K562 (cell line): ENCODE results near the gene CHRDL2. TPM values are rescaled to one million over a fixed set of nuclear protein-coding genes. Genes with fewer than 3 reads are reported as not detected.

Experiments used
- ATAC-seq: fragments of 200-7000 bp; cut with Tn5 transposase; 3 replicates; pipeline ENCODE4 v1.9.1; 2020; ENCODE audit warnings: moderate library complexity
- BruUV-seq: library from RNA; stranded (reverse); fragments of 400-500 nt; replicated peaks from 2 replicates; lab custom pipeline; 2021; lab: Mats Ljungman, UMichigan
- CTCF ChIA-PET: fragments of 300-600 bp; formaldehyde crosslinking; extraction: SDS; loops from one replicate; lab custom pipeline; 2021; ENCODE audit warnings: low intra/inter-chr PET ratio; lab: Yijun Ruan, JAX
- POLR2A ChIA-PET: fragments of 300-600, 350-650 bp; sonication (Branson Sonifier 250); formaldehyde crosslinking; extraction: SDS; loops from one replicate; lab custom pipeline; 2021; ENCODE audit warnings: antibody characterized with exemption, inconsistent platforms; lab: Yijun Ruan, JAX
- DNase-seq, 4 experiments: peaks; one replicate each; pipeline versions ENCODE4 v3.0.0 to v3.0.0-alpha.2; 2011 to 2018; ENCODE audit warnings: low spot score in 3 of 4, mixed read lengths in 3 of 4; ENCODE audit errors: extremely low read depth in 1 of 4
- FAIRE-seq: peaks from 2 replicates; lab custom pipeline; 2011; peaks lifted over from hg19 to GRCh38; lab: Jason Lieb, UNC
- H2AFZ ChIP-seq: 2 replicates; pipeline ENCODE4 v1.6.0; 2011; ENCODE audit warnings: low read depth, low read length, control low read depth, inconsistent platforms
- H3K27ac ChIP-seq: fragments of 200-600 bp; 3 replicates; pipeline ENCODE4 v1.8.0; 2011; ENCODE audit warnings: low read depth, mild to moderate bottlenecking, control low read depth, inconsistent platforms, low read length, moderate library complexity, mixed read lengths; ENCODE audit errors: extremely low read depth
- H3K27me3 ChIP-seq, 2 experiments: fragments of 300-600 bp in 1 of 2; 2 replicates in 1 of 2; 3 replicates in 1 of 2; pipeline versions ENCODE4 v1.6.0 to v1.8.0; 2011; ENCODE audit warnings: inconsistent platforms in 2 of 2, low read length in 2 of 2, mild to moderate bottlenecking in 1 of 2, mixed read lengths in 1 of 2, moderate library complexity in 1 of 2; ENCODE audit not compliant: control insufficient read depth in 2 of 2, insufficient read depth in 2 of 2
- H3K36me3 ChIP-seq: fragments of 300-600 bp; 3 replicates; pipeline ENCODE4 v1.8.0; 2011; ENCODE audit warnings: mild to moderate bottlenecking, low read length, inconsistent platforms; ENCODE audit not compliant: control insufficient read depth, insufficient read depth
- H3K4me1 ChIP-seq, 2 experiments: fragments of 200-600 bp in 1 of 2; replicated peaks in 1 of 2; 2 replicates in 1 of 2; 3 replicates in 1 of 2; pipeline versions ENCODE4 v1.5.1 to v1.8.0; 2011; ENCODE audit warnings: inconsistent platforms in 2 of 2, low read length in 2 of 2, mild to moderate bottlenecking in 1 of 2, mixed read lengths in 1 of 2, moderate library complexity in 1 of 2; ENCODE audit not compliant: control insufficient read depth in 2 of 2, insufficient read depth in 2 of 2
- H3K4me2 ChIP-seq: 2 replicates; pipeline ENCODE4 v1.6.1; 2011; ENCODE audit warnings: low read length, control low read depth, inconsistent platforms, mixed read lengths; ENCODE audit not compliant: insufficient read depth
- H3K4me3 ChIP-seq: fragments of 200-600 bp; sonication (generic), shearing (Covaris generic); 2 replicates; pipeline ENCODE4 v1.5.1; 2016; ENCODE audit warnings: control low read depth, inconsistent platforms
- H3K79me2 ChIP-seq: fragments of 200-600 bp; 3 replicates; pipeline ENCODE4 v1.8.0; 2011; ENCODE audit warnings: low read length, inconsistent platforms; ENCODE audit not compliant: control insufficient read depth, insufficient read depth
- H3K9ac ChIP-seq, 2 experiments: 2 replicates each; pipeline versions ENCODE4 v1.6.0 to v1.6.1; 2011; ENCODE audit warnings: low read depth in 2 of 2, low read length in 2 of 2, control low read depth in 1 of 2, inconsistent platforms in 1 of 2, mild to moderate bottlenecking in 1 of 2, mixed read lengths in 1 of 2; ENCODE audit not compliant: insufficient read depth in 1 of 2
- H3K9me1 ChIP-seq: one replicate; pipeline ENCODE4 v1.6.0; 2011; ENCODE audit warnings: inconsistent platforms, mild to moderate bottlenecking, low read length, moderate library complexity; ENCODE audit not compliant: control insufficient read depth, insufficient read depth
- H3K9me3 ChIP-seq: replicated peaks from 2 replicates; pipeline ENCODE4 v1.5.1; 2011; ENCODE audit warnings: low read depth, low read length, inconsistent platforms; ENCODE audit not compliant: control insufficient read depth, insufficient read depth
- H4K20me1 ChIP-seq: replicated peaks from 2 replicates; pipeline ENCODE4 v1.6.1; 2011; ENCODE audit warnings: low read length, inconsistent platforms, mixed read lengths; ENCODE audit not compliant: control insufficient read depth, insufficient read depth
- ARNT ChIP-seq, 2 experiments: fragments of 450-650 bp; IDR thresholded peaks; 2 replicates each; pipeline ENCODE4 v1.6.1; 2016; ENCODE audit warnings: mild to moderate bottlenecking in 1 of 2
- CEBPB ChIP-seq: fragments of 450-650 bp; IDR thresholded peaks from 2 replicates; pipeline ENCODE4 v1.6.1; 2016; ENCODE audit warnings: missing genetic modification characterization, missing compliant biosample characterization
- ESRRB ChIP-seq: fragments of 250-450 bp; sonication (Bioruptor Pico); IDR thresholded peaks from 2 replicates; pipeline ENCODE4 v1.5.0; 2020; ENCODE audit warnings: mild to moderate bottlenecking, moderate library complexity, borderline replicate concordance
- GABPB2 ChIP-seq: fragments of 250-450 bp; sonication (Bioruptor Pico); conservative IDR thresholded peaks from 2 replicates; pipeline ENCODE4 v1.5.1; 2021; ENCODE audit warnings: mild to moderate bottlenecking
- HDAC3 ChIP-seq: fragments of 450-650 bp; IDR thresholded peaks from 2 replicates; pipeline ENCODE4 v1.6.1; 2018; ENCODE audit warnings: borderline replicate concordance, mild to moderate bottlenecking, moderate library complexity; ENCODE audit not compliant: partially characterized antibody
- LEF1 ChIP-seq: fragments of 450-650 bp; IDR thresholded peaks from 2 replicates; pipeline ENCODE4 v1.6.1; 2016; ENCODE audit warnings: mild to moderate bottlenecking
- NFIC ChIP-seq: fragments of 450-650 bp; IDR thresholded peaks from 2 replicates; pipeline ENCODE4 v1.6.1; 2017; ENCODE audit warnings: mild to moderate bottlenecking, inconsistent platforms
- PML ChIP-seq: IDR thresholded peaks from 2 replicates; pipeline ENCODE4 v1.6.1; 2012; ENCODE audit warnings: low read length, inconsistent platforms
- PPARD ChIP-seq: fragments of 250-450 bp; sonication (Bioruptor Pico); IDR thresholded peaks from 2 replicates; pipeline ENCODE4 v1.8.0; 2022; ENCODE audit warnings: inconsistent platforms, mild to moderate bottlenecking, moderate library complexity
- SRF ChIP-seq, 2 experiments: fragments of 250-450, 450-650 bp in 1 of 2; sonication (Bioruptor Pico) in 1 of 2; sonication (generic) in 1 of 2; formaldehyde crosslinking; IDR thresholded peaks; 2 replicates each; pipeline versions ENCODE4 v1.5.0 to v1.5.1; 2020 to 2022; ENCODE audit warnings: mild to moderate bottlenecking in 1 of 2, missing genetic modification reagents in 1 of 2
- ZBTB8A ChIP-seq: fragments of 450-650 bp; IDR thresholded peaks from 2 replicates; pipeline ENCODE4 v1.6.1; 2018; ENCODE audit warnings: mild to moderate bottlenecking, moderate library complexity; ENCODE audit not compliant: partially characterized antibody
- ZKSCAN1 ChIP-seq: fragments of 150-350 bp; IDR thresholded peaks from 2 replicates; pipeline ENCODE4 v1.6.1; 2016; ENCODE audit warnings: low read depth, low read length
- ZNF263 ChIP-seq: sonication (generic); formaldehyde crosslinking; IDR thresholded peaks from 2 replicates; pipeline ENCODE4 v1.8.0; 2022; ENCODE audit warnings: mild to moderate bottlenecking, missing genetic modification reagents, borderline replicate concordance
- ZNF57 ChIP-seq: fragments of 450-650 bp; formaldehyde crosslinking; IDR thresholded peaks from 2 replicates; pipeline ENCODE4 v1.4.0; 2020; ENCODE audit warnings: mild to moderate bottlenecking, moderate library complexity
- WGBS: fragments of 100-300 bp; shearing (Covaris generic); methylation state at CpG from one replicate; pipeline ENCODE4 v1.1.6; 2016; ENCODE audit warnings: low coverage, mixed read lengths; ENCODE audit not compliant: insufficient coverage; ENCODE audit errors: missing lambda C conversion rate; 5-methylcytosine and 5-hydroxymethylcytosine counted together
- in situ Hi-C: fragments of 300-500 bp; cut with MboI; formaldehyde crosslinking; loops from 4 replicates; pipeline ENCODE4 v1.15.0; 2018; ENCODE audit warnings: inconsistent platforms, mixed read lengths
- intact Hi-C: fragments of 100-400 bp; cut with micrococcal nuclease; formaldehyde crosslinking; loops from 2 replicates; pipeline ENCODE4 v1.14.2; 2022
- polyA plus RNA-seq, 8 experiments: library from polyadenylated mRNA; depleted of rRNA in 4 of 8; stranded (reverse) in 5 of 8; unstranded in 3 of 8; fragments of >200 nt; fragmentation: Nextera tagmentation in 2 of 8; fragmentation: Illumina TruSeq in 1 of 8; extraction: Ambion mirVana in 2 of 8; extraction: Trizol in 1 of 8; gene quantifications; 2 replicates each; pipeline versions ENCODE4 v1.2.1 to v1.2.3, GENCODE V29; 2011 to 2014; ENCODE audit warnings: inconsistent platforms in 1 of 8, missing spikeins in 1 of 8
- total RNA-seq, 7 experiments: library from RNA; depleted of rRNA in 6 of 7; stranded (reverse); fragments of >200 nt in 6 of 7; fragmentation: Illumina TruSeq in 2 of 7; extraction: Trizol in 2 of 7; gene quantifications; 2 replicates each; pipeline versions ENCODE4 v1.2.1 to v1.2.3, GENCODE V29; 2011 to 2021; ENCODE audit warnings: low replicate concordance in 1 of 7

CHRDL2 gene
- total and polyA plus RNA-seq, 9 of the 15 experiments (the other 6 are each of a cell fraction or from before 2014, with no cell fraction given) = not detected

- no peak for TF ChIP-seq PPARD (CRISPR knock-in tag)
- peak; percentile 68; the same call in 1 of the 2 replicates for TF ChIP-seq ZKSCAN1
- no peak for TF ChIP-seq ARNT (IDR thresholded peaks at IDR 0.05)
- no peak for TF ChIP-seq ZNF263
- no peak for TF ChIP-seq SRF (CRISPR knock-in tag; IDR thresholded peaks at IDR 0.05)
- TF ChIP-seq GABPB2 (CRISPR knock-in tag) = no peak
- no peak for TF ChIP-seq HDAC3
- no peak for TF ChIP-seq ESRRB (CRISPR knock-in tag)
- no peak for TF ChIP-seq ZNF57
- no peak for TF ChIP-seq PML
- 0 out of 2 replicates have a peak, but pooled peaks have one; percentile 24 for TF ChIP-seq NFIC
- TF ChIP-seq ZBTB8A = no peak
- no peak for TF ChIP-seq CEBPB
- no peak for TF ChIP-seq LEF1
- Histone ChIP-seq H3K27ac (no peak overlapping the region), H3K9ac (peak overlapping the region in 1 of 2 experiments; percentile 45; a peak in 2 of 4 replicates), H3K4me2 (no peak overlapping the region), H2AFZ (no peak overlapping the region), H3K9me1 (no peaks in the 10 kb centered on the region), H3K27me3 (no peaks in the 10 kb centered on the region), H4K20me1 (no peaks in the 10 kb centered on the region), H3K36me3 (no peaks in the 10 kb centered on the region), H3K9me3 (no peaks in the 10 kb centered on the region), H3K79me2 (no peaks in the 10 kb centered on the region), H3K4me3 (no peak overlapping the region), H3K4me1 (peaks cover 5 to 11% of the 10 kb centered on the region in 2 experiments; a peak in 4 of 5 replicates)
- 73% methylated on average over 18 of the region's 18 CpGs for WGBS
- ChIA-PET CTCF (no interaction called here), POLR2A (interaction anchor here (0.7 to 2.0 kb wide), 3 partner anchors 11 to 59 kb away, joined by 3 to 6 read pairs (median 4); no protein-coding TSS in a partner anchor)
- intact Hi-C loops (no loop called here), in situ Hi-C loops (no loop called here)
- no peak for ATAC-seq
- FAIRE-seq = no peak
- no TSS peak for BruUV-seq
- no peak for DNase-seq
These were observed 50.3 kb downstream of the CHRDL2 start for GRCh38 chr11:74680703-74681531.
